ENCODE results near the gene CLDND2. TPM values are rescaled to one million over a fixed set of nuclear protein-coding genes. Genes with fewer than 3 reads are reported as not detected.

CLDND2 gene
- total RNA-seq, 4 donors from 2014 or later: not detected

DNA sequence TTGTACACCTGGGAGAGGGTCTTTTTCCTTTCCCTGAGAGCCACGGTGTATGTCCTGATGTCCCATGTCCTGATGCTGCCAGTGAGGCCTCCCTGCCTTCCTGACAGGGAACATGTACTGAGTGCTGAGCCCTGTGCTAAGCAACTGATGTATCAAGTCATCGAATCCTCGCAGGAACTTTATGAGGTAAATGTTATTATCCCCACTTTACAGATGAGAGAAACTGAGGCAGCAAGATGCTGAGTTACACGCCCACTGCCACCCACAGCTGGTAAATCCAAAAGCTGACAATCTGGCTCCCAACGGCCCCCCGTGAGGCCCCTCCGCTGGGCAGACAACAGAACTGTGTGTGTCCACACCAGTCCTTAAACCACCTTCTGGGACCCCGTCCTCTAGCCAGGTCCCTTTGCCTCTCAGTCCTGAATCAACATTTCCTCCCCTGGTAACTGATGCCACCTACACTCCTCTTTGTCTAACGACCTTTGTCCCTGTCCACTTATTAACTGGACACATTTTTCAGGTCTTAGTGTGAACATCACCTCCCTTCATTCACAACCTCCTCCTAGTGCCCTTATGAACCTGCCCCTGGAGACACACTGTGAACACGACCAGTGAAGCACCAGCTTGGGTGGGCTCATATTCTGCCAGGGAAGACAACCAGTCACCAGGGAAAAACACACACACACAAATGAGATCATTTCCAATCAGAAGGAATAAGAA lies 21.4 kb downstream of the CLDND2 start:
- H3K9me3 ChIP-seq: no peaks in the 10 kb centered on the region
- WGBS, 2 donors (ENCODE audit: low coverage in 1 of 2): 70 to 73% methylated on average over 5 to 6 of the region's 10 CpGs
- H3K27ac ChIP-seq: no peak overlapping the region
- H3K36me3 ChIP-seq: peaks cover 0 to 81% of the 10 kb centered on the region in 2 donors
- no peak for TF ChIP-seq EP300 (IDR thresholded peaks at IDR 0.05)
- TF ChIP-seq POLR2A (IDR thresholded peaks at IDR 0.05): no peak
- no peak for TF ChIP-seq POLR2AphosphoS5 (IDR thresholded peaks at IDR 0.05)
- TF ChIP-seq, protein P1, sequence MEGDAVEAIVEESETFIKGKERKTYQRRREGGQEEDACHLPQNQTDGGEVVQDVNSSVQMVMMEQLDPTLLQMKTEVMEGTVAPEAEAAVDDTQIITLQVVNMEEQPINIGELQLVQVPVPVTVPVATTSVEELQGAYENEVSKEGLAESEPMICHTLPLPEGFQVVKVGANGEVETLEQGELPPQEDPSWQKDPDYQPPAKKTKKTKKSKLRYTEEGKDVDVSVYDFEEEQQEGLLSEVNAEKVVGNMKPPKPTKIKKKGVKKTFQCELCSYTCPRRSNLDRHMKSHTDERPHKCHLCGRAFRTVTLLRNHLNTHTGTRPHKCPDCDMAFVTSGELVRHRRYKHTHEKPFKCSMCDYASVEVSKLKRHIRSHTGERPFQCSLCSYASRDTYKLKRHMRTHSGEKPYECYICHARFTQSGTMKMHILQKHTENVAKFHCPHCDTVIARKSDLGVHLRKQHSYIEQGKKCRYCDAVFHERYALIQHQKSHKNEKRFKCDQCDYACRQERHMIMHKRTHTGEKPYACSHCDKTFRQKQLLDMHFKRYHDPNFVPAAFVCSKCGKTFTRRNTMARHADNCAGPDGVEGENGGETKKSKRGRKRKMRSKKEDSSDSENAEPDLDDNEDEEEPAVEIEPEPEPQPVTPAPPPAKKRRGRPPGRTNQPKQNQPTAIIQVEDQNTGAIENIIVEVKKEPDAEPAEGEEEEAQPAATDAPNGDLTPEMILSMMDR (IDR thresholded peaks at IDR 0.05): no peak
- no peaks in the 10 kb centered on the region for H3K4me1 ChIP-seq
- no peak overlapping the region for H3K4me3 ChIP-seq
- no peak for ATAC-seq
- H3K27me3 ChIP-seq: no peaks in the 10 kb centered on the region

DNA sequence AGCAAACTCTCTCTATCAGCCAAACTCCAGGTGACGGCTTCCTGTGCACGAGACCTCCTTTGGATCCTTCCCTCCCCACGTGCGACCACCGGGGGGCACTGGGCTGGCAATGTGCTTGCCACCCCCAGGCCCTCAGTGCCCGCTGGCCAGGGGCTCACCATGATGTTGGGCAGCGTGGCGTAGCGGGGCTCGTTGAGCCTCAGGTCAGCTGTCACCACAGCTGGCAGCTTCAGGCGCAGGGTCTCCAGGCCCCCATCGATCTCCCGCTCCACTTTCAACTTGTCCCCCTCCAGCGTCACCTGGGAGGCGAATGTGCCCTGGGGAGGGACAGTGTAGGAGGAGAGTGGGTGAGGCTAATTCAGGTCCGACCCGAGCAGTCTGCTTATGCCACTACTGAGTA lies 22.1 kb downstream of the CLDND2 start:
- no CpG with 5 or more reads among the region's 17 CpGs for WGBS, 2 donors (ENCODE audit: low coverage in 1 of 2)
- peaks cover 0 to 1% (median 0%) of the 10 kb centered on the region in 3 donors for H3K4me1 ChIP-seq
- H3K36me3 ChIP-seq: peaks cover 0 to 75% of the 10 kb centered on the region in 2 donors
- no peaks in the 10 kb centered on the region for H3K9me3 ChIP-seq
- H3K27me3 ChIP-seq: no peaks in the 10 kb centered on the region
- no peak for ATAC-seq
- no peak overlapping the region for H3K4me3 ChIP-seq
- H3K27ac ChIP-seq: no peak overlapping the region
- TF ChIP-seq, protein P1 (IDR thresholded peaks at IDR 0.05): no peak
- TF ChIP-seq POLR2A (IDR thresholded peaks at IDR 0.05): no peak
- no peak for TF ChIP-seq EP300 (IDR thresholded peaks at IDR 0.05)

GRCh38 chr19:51345076-51345620 lies 23.7 kb downstream of the CLDND2 start:
- Histone ChIP-seq H3K4me1 (peaks cover 0 to 17% (median 7%) of the 10 kb centered on the region in 3 donors), H3K9me3 (no peaks in the 10 kb centered on the region), H3K36me3 (peaks cover 0 to 59% of the 10 kb centered on the region in 2 donors), H3K27me3 (no peaks in the 10 kb centered on the region), H3K27ac (no peak overlapping the region), H3K4me3 (no peak overlapping the region)
- TF ChIP-seq POLR2A (IDR thresholded peaks at IDR 0.05) (no peak), EP300 (IDR thresholded peaks at IDR 0.05) (no peak), POLR2AphosphoS5 (IDR thresholded peaks at IDR 0.05) (no peak)
- TF ChIP-seq, protein P1 (IDR thresholded peaks at IDR 0.05): no peak
- 100% methylated on average over 2 of the region's 9 CpGs for WGBS, 2 donors (ENCODE audit: low coverage in 1 of 2)
- no peak for ATAC-seq

DNA sequence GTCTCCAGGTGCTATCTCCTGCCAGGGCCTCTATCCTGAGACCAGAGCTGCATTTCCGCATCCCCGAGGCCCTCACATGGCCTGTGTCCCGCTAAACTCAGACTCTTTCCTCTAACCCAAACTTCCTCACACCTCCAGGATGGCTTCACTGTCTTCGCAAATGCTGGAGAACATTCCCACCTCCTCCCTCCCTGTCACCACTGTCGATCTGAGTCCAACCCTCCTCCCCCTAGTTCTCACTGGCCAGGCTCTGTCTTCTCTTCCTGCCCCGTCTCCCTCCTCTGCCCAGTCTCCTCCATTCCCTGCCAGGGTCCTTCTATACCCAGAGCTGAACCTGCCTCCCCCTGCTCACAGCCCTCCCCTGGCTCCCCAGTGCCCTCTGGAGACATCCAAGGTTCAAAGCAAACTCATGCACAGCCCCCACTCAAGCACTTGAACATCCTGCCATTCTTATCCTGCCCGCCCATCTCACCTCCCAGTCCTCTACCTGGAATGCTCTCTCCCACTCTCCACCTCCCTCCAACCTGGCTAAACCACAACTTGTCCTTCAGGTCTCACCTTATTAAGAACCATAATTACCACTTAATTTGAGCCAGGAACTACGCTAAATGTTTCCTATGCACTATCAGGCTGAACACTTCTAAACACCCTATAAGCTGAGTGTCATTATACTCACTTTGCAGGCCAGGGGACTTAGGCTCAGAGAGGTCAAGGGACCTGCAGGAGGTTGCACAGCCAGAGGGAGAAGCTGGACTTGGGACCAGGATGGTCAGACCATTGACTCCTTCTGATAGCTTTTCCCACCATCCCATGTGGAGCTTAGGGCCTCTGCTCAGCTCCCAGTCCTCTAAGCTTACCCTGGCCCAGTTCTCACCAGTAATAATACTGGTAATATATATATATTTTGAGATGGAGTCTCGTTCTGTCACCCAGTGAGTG lies 25.9 kb downstream of the CLDND2 start:
- Histone ChIP-seq H3K27me3 (no peaks in the 10 kb centered on the region), H3K4me3 (no peak overlapping the region), H3K4me1 (peaks cover 0 to 35% (median 7%) of the 10 kb centered on the region in 3 donors), H3K36me3 (peaks cover 0 to 40% of the 10 kb centered on the region in 2 donors), H3K27ac (peak overlapping the region in 3 of 4 donors; percentile 86 to 95 (median 88)), H3K9me3 (no peaks in the 10 kb centered on the region)
- ATAC-seq: no peak
- WGBS, 2 donors (ENCODE audit: low coverage in 1 of 2): 43 to 46% methylated on average over 8 of the region's 9 CpGs
- TF ChIP-seq POLR2AphosphoS5 (IDR thresholded peaks at IDR 0.05) (no peak), POLR2A (IDR thresholded peaks at IDR 0.05) (no peak), EP300 (IDR thresholded peaks at IDR 0.05) (no peak)
- TF ChIP-seq, protein P1 (IDR thresholded peaks at IDR 0.05): no peak
